ENCODE data around the gene GATD1.

The GATD1 gene

DNA sequence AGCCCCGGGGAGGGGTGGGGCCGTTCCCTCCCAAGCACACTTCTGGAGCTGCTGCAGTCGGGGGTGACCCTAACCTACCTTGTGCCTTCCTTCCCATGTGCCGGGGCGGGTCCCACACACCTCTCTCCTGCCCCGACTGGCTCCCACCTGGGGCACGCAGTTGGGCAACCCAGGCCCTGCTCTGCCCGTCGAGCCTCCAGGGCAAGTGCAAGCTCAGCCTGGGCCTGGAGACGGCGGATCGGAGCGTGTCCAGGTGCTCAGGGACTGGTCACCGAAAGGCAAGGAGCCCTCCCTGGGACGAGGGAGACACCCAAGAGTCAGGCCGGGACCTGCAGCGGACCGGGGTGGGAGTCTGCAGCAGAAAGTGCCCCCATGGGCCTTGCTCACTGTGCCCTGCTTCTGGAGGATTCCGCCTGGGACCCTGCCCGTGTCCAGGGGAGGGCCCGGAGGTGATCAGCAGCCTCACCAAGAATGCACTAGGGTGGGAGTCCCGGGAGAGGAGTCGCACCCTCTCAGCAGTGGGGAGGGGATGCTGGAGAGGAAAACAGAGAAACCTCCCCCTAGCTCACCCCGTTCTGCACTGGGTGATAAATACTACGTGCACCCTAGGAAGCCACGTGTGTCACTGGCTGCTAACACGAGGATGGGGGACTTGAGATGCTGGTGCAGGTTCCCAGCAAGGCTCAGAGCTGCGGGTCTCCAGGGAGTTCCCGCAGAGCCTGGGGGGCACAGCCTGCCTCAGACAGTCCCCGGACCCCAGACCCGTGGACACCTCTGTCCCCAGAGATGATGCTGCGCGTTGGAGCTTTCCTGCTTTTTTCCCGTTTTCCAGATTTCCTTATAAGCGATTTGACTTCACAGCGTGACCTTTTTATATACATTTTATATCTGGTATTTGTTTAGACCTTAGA is 5.2 kb upstream of the GATD1 start:
- no peaks in the 10 kb centered on the region; the same call in 1 of the 2 replicates for H3K27me3 ChIP-seq (ENCODE audit: insufficient read depth, low read length)
- peak overlapping the region; percentile 47; the same call in 1 of the 2 replicates for H3K9ac ChIP-seq (ENCODE audit: low read depth, low read length)
- no peaks in the 10 kb centered on the region for H3K9me3 ChIP-seq (ENCODE audit: insufficient read depth, low read depth, low read length)
- H3K36me3 ChIP-seq (ENCODE audit: insufficient read depth, low read depth, low read length): peaks cover 8% of the 10 kb centered on the region; the same call in 1 of the 2 replicates
- H3K4me1 ChIP-seq (ENCODE audit: insufficient read depth, low read length): peaks cover 6% of the 10 kb centered on the region; the same call in 1 of the 2 replicates
- no peak overlapping the region for H3K4me3 ChIP-seq (ENCODE audit: low read length)
- H3K27ac ChIP-seq (ENCODE audit: low read length): no peak overlapping the region

GRCh38 chr11:779955-780532 is 2.8 kb upstream of the GATD1 start:
- Histone ChIP-seq H3K27ac (ENCODE audit: low read length) (no peak overlapping the region), H3K36me3 (ENCODE audit: insufficient read depth, low read depth, low read length) (peaks cover 8% of the 10 kb centered on the region; the same call in 1 of the 2 replicates), H3K27me3 (ENCODE audit: insufficient read depth, low read length) (no peaks in the 10 kb centered on the region; the same call in 1 of the 2 replicates), H3K9me3 (ENCODE audit: insufficient read depth, low read depth, low read length) (no peaks in the 10 kb centered on the region), H3K4me1 (ENCODE audit: insufficient read depth, low read length) (peaks cover 12% of the 10 kb centered on the region), H3K4me3 (ENCODE audit: low read length) (no peak overlapping the region), H3K9ac (ENCODE audit: low read depth, low read length) (no peak overlapping the region)

DNA sequence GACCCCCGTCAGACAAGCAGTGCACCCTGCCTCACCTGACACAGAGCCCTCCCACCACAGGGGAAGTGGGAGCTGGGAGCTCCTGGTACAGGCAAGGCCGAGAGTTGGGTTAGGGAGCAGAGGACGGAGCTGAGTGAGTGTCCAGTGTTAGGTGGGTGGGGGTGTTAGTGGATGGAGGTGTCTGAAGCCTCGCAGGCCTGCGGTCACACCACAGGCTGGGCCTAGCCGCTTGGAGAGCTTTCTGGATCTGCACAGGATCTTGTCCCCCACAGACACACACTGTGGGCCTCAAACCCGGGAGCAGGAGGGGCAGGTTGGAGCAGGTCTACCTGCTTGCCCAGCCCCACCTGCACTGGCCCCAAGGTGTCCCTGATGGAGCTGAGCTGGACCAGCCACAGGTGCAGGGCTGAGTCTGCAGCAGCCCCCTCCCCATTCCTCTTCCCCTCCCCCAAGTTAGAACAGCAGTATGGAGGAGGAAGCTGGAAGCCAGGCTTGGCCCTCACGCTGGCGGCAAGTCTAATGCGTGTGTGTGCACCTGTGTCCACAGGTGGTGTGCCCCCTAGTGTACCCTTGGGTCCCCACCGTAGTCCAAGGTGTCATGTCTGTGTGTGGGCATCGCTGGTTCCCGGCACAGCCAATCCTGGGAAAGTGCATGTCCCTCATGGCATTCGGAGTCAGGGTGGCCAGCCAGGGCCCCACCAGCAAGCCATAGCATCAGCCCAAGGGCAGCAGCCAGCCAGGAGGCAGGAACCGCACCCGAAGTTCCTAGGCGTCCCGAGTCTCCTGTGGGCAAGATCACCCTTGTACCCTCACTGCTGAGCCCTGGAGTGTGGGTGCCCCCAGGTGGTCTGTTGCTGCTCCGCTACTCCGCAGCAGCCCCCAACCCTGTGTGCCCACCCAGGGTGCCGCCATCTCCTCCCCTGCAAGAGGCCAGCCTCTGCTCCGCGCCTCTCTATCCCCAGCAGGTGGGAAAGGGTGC is 2.0 kb upstream of the GATD1 start:
- Histone ChIP-seq H3K9ac (ENCODE audit: low read depth, low read length) (no peak overlapping the region), H3K4me3 (ENCODE audit: low read length) (no peak overlapping the region), H3K9me3 (ENCODE audit: insufficient read depth, low read depth, low read length) (no peaks in the 10 kb centered on the region), H3K36me3 (ENCODE audit: insufficient read depth, low read depth, low read length) (peaks cover 8% of the 10 kb centered on the region; the same call in 1 of the 2 replicates), H3K4me1 (ENCODE audit: insufficient read depth, low read length) (peaks cover 12% of the 10 kb centered on the region), H3K27ac (ENCODE audit: low read length) (no peak overlapping the region), H3K27me3 (ENCODE audit: insufficient read depth, low read length) (no peaks in the 10 kb centered on the region; the same call in 1 of the 2 replicates)

DNA sequence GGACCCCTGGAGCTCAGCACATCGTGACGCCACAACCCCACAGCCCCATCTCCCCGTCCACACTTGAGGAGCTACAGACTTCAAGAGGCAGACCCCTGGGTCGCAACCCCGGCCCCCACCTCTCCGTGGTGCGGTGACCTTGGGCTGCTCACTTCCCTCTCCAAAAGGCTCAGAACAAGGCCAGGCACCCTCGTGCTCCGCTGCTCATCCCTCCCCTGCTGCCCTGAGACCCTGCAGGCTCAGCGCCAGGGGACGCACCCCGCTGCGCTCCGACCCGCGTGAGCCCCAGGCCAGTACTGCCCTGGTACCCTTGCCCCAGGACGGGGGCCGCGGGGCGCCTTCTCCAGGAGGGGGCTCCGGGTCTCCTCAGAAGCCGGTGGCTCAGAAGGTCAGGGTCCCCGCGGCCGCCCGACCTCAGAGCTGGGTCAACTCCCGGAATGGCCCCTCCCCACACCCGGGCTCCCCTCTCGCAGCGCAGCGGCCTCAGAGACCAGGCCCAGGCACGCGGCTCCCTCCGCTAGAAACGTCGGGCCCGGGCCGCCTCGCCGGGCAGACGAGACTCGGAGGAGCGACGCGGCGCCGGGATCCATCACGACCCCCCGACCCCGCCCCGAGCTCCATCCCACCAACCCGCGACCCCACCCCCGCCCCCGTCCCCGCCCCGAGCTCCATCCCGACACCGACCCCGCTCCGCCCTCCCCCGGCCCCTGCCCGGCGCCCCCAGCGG is 563 bp downstream of the GATD1 start:
- Histone ChIP-seq H3K9me3 (ENCODE audit: insufficient read depth, low read depth, low read length) (no peaks in the 10 kb centered on the region), H3K4me1 (ENCODE audit: insufficient read depth, low read length) (peaks cover 9% of the 10 kb centered on the region), H3K27ac (ENCODE audit: low read length) (peak overlapping the region; percentile 61), H3K36me3 (ENCODE audit: insufficient read depth, low read depth, low read length) (peaks cover 19% of the 10 kb centered on the region), H3K27me3 (ENCODE audit: insufficient read depth, low read length) (no peaks in the 10 kb centered on the region), H3K4me3 (ENCODE audit: low read length) (peak overlapping the region; percentile 85), H3K9ac (ENCODE audit: low read depth, low read length) (peak overlapping the region; percentile 83; the same call in 1 of the 2 replicates)

DNA sequence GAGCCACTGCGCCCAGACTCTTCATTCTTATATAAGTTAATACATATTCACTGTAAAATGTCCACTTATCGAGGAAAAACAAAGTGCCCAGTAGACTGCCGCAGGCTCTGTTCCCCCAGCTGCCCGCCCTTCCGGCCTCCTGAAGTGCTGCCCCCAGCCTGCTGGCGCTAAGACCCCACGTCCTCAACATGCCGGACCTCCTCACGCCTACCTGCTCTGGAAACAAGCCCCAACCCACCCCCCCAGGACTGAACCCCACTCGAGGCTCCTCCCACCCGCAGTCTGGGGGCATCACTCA is 1.1 kb downstream of the GATD1 start:
- Histone ChIP-seq H3K27me3 (ENCODE audit: insufficient read depth, low read length) (no peaks in the 10 kb centered on the region), H3K9ac (ENCODE audit: low read depth, low read length) (peak overlapping the region; percentile 83; the same call in 1 of the 2 replicates), H3K4me1 (ENCODE audit: insufficient read depth, low read length) (peaks cover 9% of the 10 kb centered on the region), H3K9me3 (ENCODE audit: insufficient read depth, low read depth, low read length) (no peaks in the 10 kb centered on the region), H3K36me3 (ENCODE audit: insufficient read depth, low read depth, low read length) (peaks cover 23% of the 10 kb centered on the region), H3K27ac (ENCODE audit: low read length) (peak overlapping the region; percentile 61), H3K4me3 (ENCODE audit: low read length) (peak overlapping the region; percentile 85)

DNA sequence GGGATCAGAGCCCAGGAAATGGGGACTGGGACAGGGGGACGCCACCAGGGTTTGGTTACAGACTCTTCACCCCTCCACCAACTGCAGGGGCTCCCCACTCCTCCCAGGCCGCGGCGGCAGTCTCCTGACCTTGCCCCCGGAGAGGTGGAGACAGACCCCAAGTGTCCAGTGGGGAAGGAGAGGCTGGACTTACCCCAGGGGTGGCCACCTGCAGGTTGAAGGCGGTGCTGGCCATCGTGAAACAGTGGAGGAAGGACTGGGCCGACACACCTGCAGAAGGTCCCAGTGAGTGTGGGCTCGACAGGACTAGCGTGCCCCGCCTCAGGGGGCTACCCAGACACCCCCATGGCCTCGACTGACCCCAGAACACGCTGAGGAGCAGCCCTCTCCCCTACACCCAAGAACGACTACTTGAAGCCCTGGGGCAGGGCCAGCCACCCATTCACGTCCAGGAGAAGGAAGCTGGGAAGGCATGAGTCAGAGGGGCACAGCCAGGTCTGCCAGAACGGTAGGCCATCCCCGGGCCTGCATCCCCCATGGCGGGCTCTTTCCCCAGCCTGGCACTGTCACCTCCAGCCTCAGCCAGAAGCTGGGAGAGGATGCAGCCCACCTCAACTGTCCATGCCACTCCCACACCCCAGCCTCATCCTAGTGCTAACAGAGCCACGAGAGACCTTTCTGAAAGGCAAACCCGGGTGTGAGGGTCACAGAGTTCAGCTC is 2.3 kb downstream of the GATD1 start:
- H3K4me3 ChIP-seq (ENCODE audit: low read length): no peak overlapping the region
- H3K9me3 ChIP-seq (ENCODE audit: insufficient read depth, low read depth, low read length): no peaks in the 10 kb centered on the region
- peaks cover 9% of the 10 kb centered on the region for H3K4me1 ChIP-seq (ENCODE audit: insufficient read depth, low read length)
- no peak overlapping the region for H3K9ac ChIP-seq (ENCODE audit: low read depth, low read length)
- H3K27me3 ChIP-seq (ENCODE audit: insufficient read depth, low read length): no peaks in the 10 kb centered on the region
- H3K36me3 ChIP-seq (ENCODE audit: insufficient read depth, low read depth, low read length): peaks cover 30% of the 10 kb centered on the region
- no peak overlapping the region for H3K27ac ChIP-seq (ENCODE audit: low read length)

GRCh38 chr11:773830-774229 is 3.5 kb downstream of the GATD1 start:
- Histone ChIP-seq H3K4me3 (ENCODE audit: low read length) (no peak overlapping the region), H3K27me3 (ENCODE audit: insufficient read depth, low read length) (no peaks in the 10 kb centered on the region), H3K9ac (ENCODE audit: low read depth, low read length) (no peak overlapping the region), H3K9me3 (ENCODE audit: insufficient read depth, low read depth, low read length) (no peaks in the 10 kb centered on the region), H3K27ac (ENCODE audit: low read length) (no peak overlapping the region), H3K4me1 (ENCODE audit: insufficient read depth, low read length) (peaks cover 9% of the 10 kb centered on the region), H3K36me3 (ENCODE audit: insufficient read depth, low read depth, low read length) (peaks cover 30% of the 10 kb centered on the region)

- Histone ChIP-seq H3K9ac (ENCODE audit: low read depth, low read length) (no peak overlapping the region), H3K9me3 (ENCODE audit: insufficient read depth, low read depth, low read length) (no peaks in the 10 kb centered on the region), H3K4me1 (ENCODE audit: insufficient read depth, low read length) (peaks cover 9% of the 10 kb centered on the region), H3K4me3 (ENCODE audit: low read length) (no peak overlapping the region), H3K27me3 (ENCODE audit: insufficient read depth, low read length) (no peaks in the 10 kb centered on the region), H3K27ac (ENCODE audit: low read length) (no peak overlapping the region), H3K36me3 (ENCODE audit: insufficient read depth, low read depth, low read length) (peaks cover 30% of the 10 kb centered on the region)
These were observed 3.9 kb downstream of the GATD1 start for GRCh38 chr11:773425-773824.

DNA sequence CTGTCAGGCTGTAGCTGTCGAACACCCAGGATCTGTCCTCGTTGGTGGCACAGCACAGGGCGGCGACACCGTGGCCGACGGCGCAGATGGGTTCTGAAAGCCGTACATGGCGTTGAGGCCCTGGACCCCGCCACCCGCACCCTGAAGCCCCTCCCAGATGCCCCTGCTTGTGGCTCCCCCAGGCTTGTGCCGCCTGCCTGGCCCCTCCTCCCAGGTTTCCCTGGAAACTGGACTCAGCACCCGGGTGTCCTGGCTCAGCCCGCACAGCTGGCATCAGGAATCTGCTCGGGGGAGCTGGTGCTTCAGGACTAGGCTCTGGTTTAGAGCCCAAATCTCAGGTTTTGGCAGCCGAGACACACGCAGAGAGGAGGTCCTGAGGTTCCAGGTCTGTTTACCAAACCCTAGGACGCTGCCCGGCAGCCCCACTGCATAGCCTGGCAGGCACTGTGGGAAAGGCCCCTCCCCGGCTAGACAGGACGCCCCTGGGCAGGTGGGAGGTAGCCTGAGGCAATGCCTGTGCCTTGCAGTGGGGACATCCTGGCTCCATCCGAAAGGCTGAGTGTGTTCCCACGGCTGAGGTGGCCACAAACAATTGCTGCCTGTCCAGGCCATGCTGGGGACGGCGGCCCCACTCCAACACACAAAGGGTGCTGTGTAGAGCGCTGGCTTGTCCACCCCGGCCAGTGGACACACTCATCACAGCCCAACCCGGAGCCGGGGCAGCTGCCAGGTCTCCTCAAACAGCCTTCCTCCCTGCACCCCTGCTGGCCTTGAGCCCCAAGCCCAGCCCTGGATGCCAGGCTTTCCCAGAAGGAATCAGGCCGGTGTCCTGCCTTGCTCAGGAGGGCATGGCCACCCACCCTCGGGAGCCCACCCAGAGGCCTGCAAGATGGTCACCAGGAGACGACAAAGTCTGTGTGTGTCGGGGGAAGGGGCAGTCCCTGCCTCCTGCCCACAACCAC is 4.6 kb downstream of the GATD1 start:
- Histone ChIP-seq H3K4me1 (ENCODE audit: insufficient read depth, low read length) (peaks cover 6% of the 10 kb centered on the region), H3K9me3 (ENCODE audit: insufficient read depth, low read depth, low read length) (no peaks in the 10 kb centered on the region), H3K9ac (ENCODE audit: low read depth, low read length) (no peak overlapping the region), H3K36me3 (ENCODE audit: insufficient read depth, low read depth, low read length) (peaks cover 30% of the 10 kb centered on the region), H3K27me3 (ENCODE audit: insufficient read depth, low read length) (no peaks in the 10 kb centered on the region), H3K4me3 (ENCODE audit: low read length) (no peak overlapping the region), H3K27ac (ENCODE audit: low read length) (no peak overlapping the region)

Data from iPS-20b (cell line).